Large intestine (tissue), 3 donors: ENCODE results near the gene STAM. TPM values are rescaled to one million over a fixed set of nuclear protein-coding genes. Genes with fewer than 3 reads are reported as not detected.

Experiments
- DNase-seq, 2 donors: peaks; one replicate each; pipeline versions ENCODE4 v3.0.0 to v3.0.0-alpha.2; 2013
- H3K27ac ChIP-seq: one replicate; pipeline ENCODE4 v1.5.1; 2013; ENCODE audit warnings: low read length
- H3K27me3 ChIP-seq: 2 replicates; pipeline ENCODE4 v1.6.1; 2013; ENCODE audit warnings: low read length; ENCODE audit not compliant: control insufficient read depth, insufficient read depth
- H3K36me3 ChIP-seq: 2 replicates; pipeline ENCODE4 v1.6.1; 2013; ENCODE audit warnings: low read length; ENCODE audit not compliant: control insufficient read depth, insufficient read depth
- H3K4me1 ChIP-seq: one replicate; pipeline ENCODE4 v1.6.1; 2013; ENCODE audit warnings: low read length; ENCODE audit not compliant: control insufficient read depth, insufficient read depth
- H3K4me3 ChIP-seq: one replicate; pipeline ENCODE4 v1.5.1; 2013; ENCODE audit warnings: low read length
- H3K9me3 ChIP-seq: one replicate; pipeline ENCODE4 v1.6.1; 2013; ENCODE audit warnings: mild to moderate bottlenecking, low read depth, low read length, moderate library complexity; ENCODE audit not compliant: control insufficient read depth
- WGBS: methylation state at CpG from one replicate; pipeline ENCODE4 v1.1.5; 2013; ENCODE audit warnings: low lambda C conversion rate; ENCODE audit not compliant: insufficient coverage; 5-methylcytosine and 5-hydroxymethylcytosine counted together
- polyA plus RNA-seq: library from polyadenylated mRNA; unstranded; fragments of 120-200 nt; gene quantifications from one replicate; pipeline ENCODE4 v1.2.1, GENCODE V29; 2013

The STAM gene
- polyA plus RNA-seq, 1 donor: 18.7 TPM

DNA sequence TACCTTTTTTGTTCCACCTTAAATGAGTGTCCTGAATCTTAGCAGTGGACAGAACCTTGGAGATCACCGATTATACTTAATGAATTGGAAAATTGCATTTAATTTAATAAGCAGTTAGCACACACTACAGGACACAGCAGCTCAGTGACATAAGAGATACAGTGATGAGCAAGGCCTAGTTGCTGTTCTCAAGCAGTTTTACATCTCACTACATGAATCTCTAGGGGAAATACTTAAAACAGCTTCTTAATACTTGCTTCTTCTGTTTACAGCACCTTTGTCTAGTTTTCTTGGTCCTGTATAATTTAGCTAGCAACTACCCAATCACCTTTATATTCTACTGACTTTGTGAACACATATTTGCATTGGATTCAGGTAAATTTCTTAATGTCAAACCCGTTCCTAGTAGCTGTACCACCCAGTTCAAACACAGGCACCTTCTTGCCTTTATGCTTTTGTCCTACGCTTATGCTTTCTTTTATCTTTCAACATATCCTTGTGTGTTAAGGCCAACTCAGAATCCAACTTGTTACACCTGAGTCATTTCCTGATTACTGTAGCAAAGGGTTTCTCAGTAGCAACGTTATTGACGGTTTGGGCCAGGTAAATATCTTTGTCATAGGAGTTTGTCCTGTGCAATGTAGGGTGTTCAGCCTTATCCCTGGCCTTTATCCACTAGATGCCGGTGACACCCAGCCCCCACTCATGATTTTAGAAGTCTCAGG lies 1.8 kb downstream of the STAM start:
- no peak for DNase-seq
- 80% methylated on average over 1 of the region's 6 CpGs for WGBS
- no peaks in the 10 kb centered on the region for H3K9me3 ChIP-seq
- H3K27ac ChIP-seq: no peak overlapping the region
- H3K4me1 ChIP-seq: peaks cover 11% of the 10 kb centered on the region
- H3K36me3 ChIP-seq: no peaks in the 10 kb centered on the region
- H3K27me3 ChIP-seq: no peaks in the 10 kb centered on the region
- peak overlapping the region; percentile 70 for H3K4me3 ChIP-seq

DNA sequence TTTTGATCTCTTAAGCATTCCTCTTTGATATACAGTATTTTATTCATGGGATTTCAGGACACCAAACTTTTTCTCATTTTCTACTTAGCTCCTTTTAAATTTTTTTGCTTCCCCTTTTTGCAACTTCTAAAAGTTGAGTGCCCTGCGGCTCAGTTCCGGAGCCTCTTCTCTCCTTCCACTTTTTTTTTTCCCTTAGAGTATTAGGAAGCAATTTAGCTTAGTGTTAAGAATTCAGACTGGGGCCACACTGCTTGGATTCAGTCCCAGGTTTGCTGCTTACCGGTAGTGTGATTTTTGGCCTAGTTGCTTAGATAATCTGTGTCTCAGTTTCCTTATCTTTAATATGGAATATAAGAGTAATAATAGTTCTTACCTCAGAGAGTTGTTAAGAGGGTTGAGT lies 3.4 kb downstream of the STAM start:
- 100% methylated on average over 2 of the region's 3 CpGs for WGBS
- H3K4me3 ChIP-seq: no peak overlapping the region
- H3K9me3 ChIP-seq: no peaks in the 10 kb centered on the region
- no peak for DNase-seq
- no peak overlapping the region for H3K27ac ChIP-seq
- H3K4me1 ChIP-seq: peaks cover 11% of the 10 kb centered on the region
- no peaks in the 10 kb centered on the region for H3K27me3 ChIP-seq
- H3K36me3 ChIP-seq: no peaks in the 10 kb centered on the region

DNA sequence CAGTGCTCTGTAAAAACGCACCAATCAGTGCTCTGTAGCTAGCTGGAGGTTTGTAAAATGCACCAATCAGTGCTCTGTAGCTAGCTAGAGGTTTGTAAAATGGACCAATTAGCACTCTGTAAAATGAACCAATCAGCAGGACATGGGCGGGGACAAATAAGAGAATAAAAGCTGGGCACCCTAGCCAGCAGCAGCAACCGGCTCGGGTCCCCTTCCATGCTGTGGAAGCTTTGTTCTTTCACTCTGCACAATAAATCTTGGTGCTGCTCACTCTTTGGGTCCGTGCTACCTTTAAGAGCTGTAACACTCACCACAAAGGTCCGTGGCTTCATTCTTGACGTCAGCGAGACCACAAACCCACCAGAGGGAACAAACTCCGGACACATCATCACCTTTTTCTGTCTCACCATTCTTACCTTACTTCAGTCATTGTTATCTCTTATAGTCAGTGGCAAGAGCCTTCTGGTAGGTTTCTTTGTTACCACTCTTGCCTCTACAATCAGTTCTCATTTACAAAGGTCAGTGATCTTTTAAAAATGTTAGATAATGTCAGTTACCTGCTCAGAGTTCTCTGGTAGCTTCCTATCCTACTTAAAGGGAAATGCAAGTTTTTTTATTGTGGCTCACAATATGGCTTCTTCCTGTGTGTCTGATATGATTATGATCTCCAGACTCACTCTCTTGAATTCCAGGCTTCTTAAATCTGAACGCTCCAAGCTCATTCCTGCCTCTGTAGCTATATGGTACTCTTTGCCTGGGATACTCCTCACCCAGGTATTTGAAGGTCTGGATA lies 4.5 kb downstream of the STAM start:
- 84% methylated on average over 5 of the region's 10 CpGs for WGBS
- Histone ChIP-seq H3K4me1 (peaks cover 11% of the 10 kb centered on the region), H3K9me3 (no peaks in the 10 kb centered on the region), H3K27ac (no peak overlapping the region), H3K36me3 (peaks cover 3% of the 10 kb centered on the region), H3K4me3 (no peak overlapping the region), H3K27me3 (no peaks in the 10 kb centered on the region)
- no peak for DNase-seq

DNA sequence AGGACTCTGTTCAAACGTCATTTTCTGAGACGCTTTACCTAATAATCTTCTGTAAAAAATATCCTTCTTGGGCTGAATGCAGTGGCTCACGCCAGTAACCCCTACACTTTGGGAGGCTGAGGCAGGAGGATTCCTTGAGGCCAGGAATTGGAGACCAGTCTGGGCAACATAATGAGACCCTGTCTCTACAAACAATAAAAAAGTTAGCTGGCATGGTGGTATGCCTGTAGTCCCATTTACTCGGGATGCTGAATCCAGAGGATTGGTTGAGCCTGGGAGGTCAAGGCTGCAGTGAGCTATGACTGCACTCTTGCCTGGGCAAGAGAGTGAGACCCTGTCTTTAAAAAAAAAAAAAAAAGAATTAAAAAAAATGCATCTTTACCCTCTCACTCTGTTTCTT lies 5.1 kb downstream of the STAM start:
- DNase-seq: no peak
- Histone ChIP-seq H3K27ac (no peak overlapping the region), H3K36me3 (peaks cover 3% of the 10 kb centered on the region), H3K4me3 (no peak overlapping the region), H3K27me3 (no peaks in the 10 kb centered on the region), H3K9me3 (no peaks in the 10 kb centered on the region), H3K4me1 (peaks cover 11% of the 10 kb centered on the region)
- no CpG with 5 or more reads among the region's 4 CpGs for WGBS

DNA sequence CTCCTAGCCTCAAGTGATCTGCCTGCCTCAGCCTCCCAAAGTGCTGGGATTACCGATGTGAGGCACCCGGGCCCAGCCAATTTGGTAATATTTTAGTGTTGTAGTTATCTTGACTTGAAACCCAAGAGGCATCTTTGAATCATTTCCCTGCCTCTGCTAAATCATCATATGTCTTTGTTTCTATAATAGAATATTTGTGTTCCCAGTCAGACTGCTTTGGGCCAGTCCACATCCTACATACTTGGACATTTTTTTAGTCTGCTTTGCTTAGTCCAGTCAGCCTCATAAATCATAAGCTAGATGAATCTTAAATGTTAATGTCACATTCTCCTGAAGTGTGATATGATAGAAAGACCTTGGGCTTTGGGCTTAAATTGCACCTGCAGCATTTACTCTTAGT lies 5.9 kb downstream of the STAM start:
- H3K4me3 ChIP-seq: no peak overlapping the region
- peaks cover 3% of the 10 kb centered on the region for H3K36me3 ChIP-seq
- peaks cover 9% of the 10 kb centered on the region for H3K4me1 ChIP-seq
- H3K27me3 ChIP-seq: no peaks in the 10 kb centered on the region
- no CpG with 5 or more reads among the region's 2 CpGs for WGBS
- H3K27ac ChIP-seq: no peak overlapping the region
- no peaks in the 10 kb centered on the region for H3K9me3 ChIP-seq
- DNase-seq: no peak

DNA sequence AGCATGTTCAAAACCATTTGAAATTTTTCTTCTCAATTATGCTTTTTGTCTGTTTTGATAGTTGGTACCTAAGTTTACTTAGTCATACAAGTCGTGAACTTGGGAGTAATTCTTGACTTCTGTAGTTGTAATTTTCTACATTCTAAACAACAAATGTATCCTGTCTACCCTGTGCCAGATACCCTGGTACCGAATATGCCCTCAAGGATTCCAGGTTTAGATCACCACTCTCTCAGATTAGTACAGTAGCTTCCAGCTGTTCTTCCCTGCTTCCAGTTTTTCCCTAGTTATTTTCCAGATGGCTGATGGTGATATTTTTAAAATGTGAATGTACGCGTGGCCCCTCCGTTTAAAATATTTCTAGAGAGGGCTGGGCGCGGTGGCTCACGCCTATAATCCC lies 6.5 kb downstream of the STAM start:
- peaks cover 6% of the 10 kb centered on the region for H3K4me1 ChIP-seq
- WGBS: 100% methylated on average over 3 of the region's 8 CpGs

DNA sequence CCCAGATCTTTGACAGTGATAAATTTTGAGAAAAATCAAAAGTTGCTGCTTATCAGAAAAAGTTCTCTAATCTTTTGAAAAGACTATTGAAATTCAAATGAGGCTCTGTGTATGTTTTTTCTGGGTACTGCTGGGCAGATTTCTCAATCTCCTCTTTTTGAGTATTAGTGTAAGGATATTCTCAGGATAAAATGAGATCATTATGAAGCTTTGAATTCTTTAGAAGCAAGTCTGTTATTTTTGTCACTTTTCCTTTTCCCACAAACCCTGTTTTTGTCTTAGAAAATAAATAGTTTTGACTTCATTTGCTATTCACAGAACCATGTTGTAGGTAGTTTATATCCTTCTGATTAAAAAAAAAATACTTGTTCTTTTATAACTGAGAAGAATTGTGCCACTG lies 7.9 kb downstream of the STAM start:
- Histone ChIP-seq H3K9me3 (no peaks in the 10 kb centered on the region), H3K27me3 (no peaks in the 10 kb centered on the region), H3K4me3 (no peak overlapping the region), H3K36me3 (peaks cover 3% of the 10 kb centered on the region), H3K27ac (no peak overlapping the region), H3K4me1 (no peaks in the 10 kb centered on the region)
- no peak for DNase-seq

More for the DNA sequence above, 6.5 kb downstream of the STAM start:
- no peak for DNase-seq
- Histone ChIP-seq H3K4me3 (no peak overlapping the region), H3K27ac (no peak overlapping the region), H3K27me3 (no peaks in the 10 kb centered on the region), H3K9me3 (no peaks in the 10 kb centered on the region), H3K36me3 (peaks cover 3% of the 10 kb centered on the region)

DNA sequence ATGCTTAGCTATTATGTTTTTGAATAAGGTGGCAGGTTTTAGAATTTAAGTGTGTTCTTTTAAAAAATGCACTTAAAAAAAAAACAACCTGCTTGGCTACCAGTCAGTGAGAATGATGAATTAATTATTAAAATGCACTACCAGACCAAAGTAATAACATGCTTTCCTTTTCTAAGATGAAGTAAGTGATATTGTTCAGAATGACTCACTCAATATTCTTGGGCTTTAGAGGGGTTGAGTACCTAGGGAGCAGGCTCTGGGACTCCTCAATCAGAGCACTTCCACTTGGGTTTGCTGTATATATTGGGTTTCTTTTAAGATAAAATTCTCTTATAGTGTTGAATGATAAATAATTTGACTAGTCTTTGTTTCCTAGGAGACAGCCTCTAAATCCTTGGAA lies 8.6 kb downstream of the STAM start:
- H3K36me3 ChIP-seq: peaks cover 3% of the 10 kb centered on the region
- no peaks in the 10 kb centered on the region for H3K27me3 ChIP-seq
- H3K9me3 ChIP-seq: no peaks in the 10 kb centered on the region
- H3K4me3 ChIP-seq: no peak overlapping the region
- H3K27ac ChIP-seq: no peak overlapping the region
- H3K4me1 ChIP-seq: no peaks in the 10 kb centered on the region
- DNase-seq: no peak

DNA sequence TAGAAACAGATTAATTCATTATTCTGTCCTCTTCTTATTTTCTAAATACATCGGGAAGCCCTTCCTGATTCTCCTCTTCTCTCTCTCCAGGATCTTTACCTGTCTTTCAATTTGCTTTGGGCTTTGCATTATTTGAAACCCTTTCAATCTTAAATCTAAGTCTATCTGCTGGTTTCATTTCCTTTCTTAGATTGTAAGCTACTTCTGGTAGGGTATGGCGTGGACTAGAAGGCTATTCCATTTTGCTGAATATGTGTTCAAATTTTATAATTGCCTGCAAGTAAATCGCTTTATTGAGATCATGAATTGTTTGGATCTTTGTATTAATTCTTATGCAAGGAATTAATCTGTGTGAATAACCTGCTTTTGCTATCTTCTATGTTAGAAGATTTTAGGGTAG lies 11.1 kb downstream of the STAM start:
- 100% methylated on average over 1 of the region's 3 CpGs for WGBS
- Histone ChIP-seq H3K4me1 (no peaks in the 10 kb centered on the region), H3K27me3 (no peaks in the 10 kb centered on the region), H3K36me3 (peaks cover 3% of the 10 kb centered on the region), H3K9me3 (no peaks in the 10 kb centered on the region), H3K27ac (no peak overlapping the region), H3K4me3 (no peak overlapping the region)
- DNase-seq: no peak

DNA sequence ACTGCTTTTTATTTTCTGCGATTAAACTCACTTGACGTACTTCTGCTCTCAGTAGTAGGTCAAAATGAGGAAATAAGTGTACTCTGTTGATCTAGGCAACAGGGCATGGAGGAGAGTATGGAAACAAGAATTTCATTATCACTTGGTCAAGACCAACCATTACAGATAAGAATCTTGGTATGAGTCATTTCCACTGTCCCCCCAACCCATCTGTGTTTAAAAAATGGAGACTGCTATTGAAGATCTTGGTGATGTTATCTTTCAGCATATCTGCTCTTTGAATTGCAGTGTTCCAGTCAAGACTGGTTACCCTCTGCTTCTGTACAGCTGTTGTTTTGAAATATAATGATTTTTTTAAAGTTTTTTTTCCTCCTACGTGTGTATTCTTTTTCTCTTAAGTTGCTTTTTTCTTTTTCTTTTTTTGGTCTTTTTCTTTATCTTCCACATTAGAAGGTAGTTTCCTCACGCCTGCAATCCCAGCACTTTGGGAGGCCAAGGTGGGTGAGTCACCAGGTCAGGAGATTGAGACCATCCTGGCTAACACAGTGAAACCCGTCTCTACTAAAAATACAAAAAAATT lies 11.7 kb downstream of the STAM start:
- no peaks in the 10 kb centered on the region for H3K9me3 ChIP-seq
- DNase-seq: no peak
- H3K36me3 ChIP-seq: peaks cover 3% of the 10 kb centered on the region
- H3K4me3 ChIP-seq: no peak overlapping the region
- H3K27ac ChIP-seq: no peak overlapping the region
- H3K4me1 ChIP-seq: no peaks in the 10 kb centered on the region
- H3K27me3 ChIP-seq: no peaks in the 10 kb centered on the region
- 92% methylated on average over 1 of the region's 5 CpGs for WGBS
